ENCODE data around the gene EGFL8. TPM values are rescaled to one million over a fixed set of nuclear protein-coding genes. Genes with fewer than 3 reads are reported as not detected.

EGFL8 gene
- total and polyA plus RNA-seq, 9 of the 15 experiments (the other 6 are each of a cell fraction or from before 2014, with no cell fraction given) = 2.2 to 47.4 (median 14.2) TPM

DNA sequence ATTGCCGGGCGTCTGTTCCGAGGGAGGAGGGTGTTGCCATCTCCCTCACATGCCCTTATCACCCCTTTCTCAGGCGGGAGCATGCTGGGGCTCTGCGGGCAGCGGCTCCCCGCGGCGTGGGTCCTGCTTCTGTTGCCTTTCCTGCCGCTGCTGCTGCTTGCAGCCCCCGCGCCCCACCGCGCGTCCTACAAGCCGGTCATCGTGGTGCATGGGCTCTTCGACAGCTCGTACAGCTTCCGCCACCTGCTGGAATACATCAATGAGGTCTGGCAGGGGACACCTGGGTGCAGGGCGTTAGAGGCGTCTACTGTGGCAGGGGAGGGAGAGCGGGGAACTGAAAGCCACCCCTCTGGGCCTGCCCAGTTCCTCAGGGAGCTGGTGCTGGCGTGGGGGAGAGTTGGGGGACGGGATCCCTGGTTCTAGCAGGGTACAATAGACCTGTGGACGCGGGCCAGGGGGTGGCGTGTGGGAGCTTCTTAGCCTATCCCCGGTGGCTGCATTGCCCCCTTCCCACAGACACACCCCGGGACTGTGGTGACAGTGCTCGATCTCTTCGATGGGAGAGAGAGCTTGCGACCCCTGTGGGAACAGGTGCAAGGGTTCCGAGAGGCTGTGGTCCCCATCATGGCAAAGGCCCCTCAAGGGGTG is 9.8 kb upstream of the EGFL8 start (continued):
- 0 out of 2 replicates have a peak, but pooled peaks have one; percentile 14 for TF ChIP-seq TRIM28 (IDR thresholded peaks at IDR 0.05)
- no peak for TF ChIP-seq KAT2B (IDR thresholded peaks at IDR 0.05; ENCODE audit: low read depth, low read length)
- TF ChIP-seq SUPT5H (IDR thresholded peaks at IDR 0.05) = peak; percentile 27; the same call in 1 of the 2 replicates
- no peak for TF ChIP-seq ADNP (tag; IDR thresholded peaks at IDR 0.05)
- peak in 1 of 2 experiments; percentile 7; a peak in 2 of 4 replicates for TF ChIP-seq NRF1 (conservative IDR thresholded peaks at IDR 0.05 in 1 of 2, IDR thresholded peaks at IDR 0.05 in 1 of 2)
- TF ChIP-seq, protein P1, sequence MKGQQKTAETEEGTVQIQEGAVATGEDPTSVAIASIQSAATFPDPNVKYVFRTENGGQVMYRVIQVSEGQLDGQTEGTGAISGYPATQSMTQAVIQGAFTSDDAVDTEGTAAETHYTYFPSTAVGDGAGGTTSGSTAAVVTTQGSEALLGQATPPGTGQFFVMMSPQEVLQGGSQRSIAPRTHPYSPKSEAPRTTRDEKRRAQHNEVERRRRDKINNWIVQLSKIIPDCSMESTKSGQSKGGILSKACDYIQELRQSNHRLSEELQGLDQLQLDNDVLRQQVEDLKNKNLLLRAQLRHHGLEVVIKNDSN (CRISPR knock-in tag; IDR thresholded peaks at IDR 0.05) = no peak; the same call in 1 of the 2 replicates
- TF ChIP-seq, protein P2, sequence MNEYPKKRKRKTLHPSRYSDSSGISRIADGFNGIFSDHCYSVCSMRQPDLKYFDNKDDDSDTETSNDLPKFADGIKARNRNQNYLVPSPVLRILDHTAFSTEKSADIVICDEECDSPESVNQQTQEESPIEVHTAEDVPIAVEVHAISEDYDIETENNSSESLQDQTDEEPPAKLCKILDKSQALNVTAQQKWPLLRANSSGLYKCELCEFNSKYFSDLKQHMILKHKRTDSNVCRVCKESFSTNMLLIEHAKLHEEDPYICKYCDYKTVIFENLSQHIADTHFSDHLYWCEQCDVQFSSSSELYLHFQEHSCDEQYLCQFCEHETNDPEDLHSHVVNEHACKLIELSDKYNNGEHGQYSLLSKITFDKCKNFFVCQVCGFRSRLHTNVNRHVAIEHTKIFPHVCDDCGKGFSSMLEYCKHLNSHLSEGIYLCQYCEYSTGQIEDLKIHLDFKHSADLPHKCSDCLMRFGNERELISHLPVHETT (CRISPR knock-in tag; conservative IDR thresholded peaks at IDR 0.05 in 1 of 2, IDR thresholded peaks at IDR 0.05 in 1 of 2) = 0 out of 4 replicates have a peak, but pooled peaks of 1 of the 2 experiments have one; percentile 53
- TF ChIP-seq FOXM1 (IDR thresholded peaks at IDR 0.05; ENCODE audit: low read depth) = no peak
- peak; percentile 74; the same call in 1 of the 2 replicates for TF ChIP-seq FOXM1 (CRISPR knock-in tag; IDR thresholded peaks at IDR 0.05; ENCODE audit: low read depth)
- peak; percentile 64; the same call in 1 of the 2 replicates for TF ChIP-seq NCOA6 (IDR thresholded peaks at IDR 0.05)
- TF ChIP-seq, protein P3, sequence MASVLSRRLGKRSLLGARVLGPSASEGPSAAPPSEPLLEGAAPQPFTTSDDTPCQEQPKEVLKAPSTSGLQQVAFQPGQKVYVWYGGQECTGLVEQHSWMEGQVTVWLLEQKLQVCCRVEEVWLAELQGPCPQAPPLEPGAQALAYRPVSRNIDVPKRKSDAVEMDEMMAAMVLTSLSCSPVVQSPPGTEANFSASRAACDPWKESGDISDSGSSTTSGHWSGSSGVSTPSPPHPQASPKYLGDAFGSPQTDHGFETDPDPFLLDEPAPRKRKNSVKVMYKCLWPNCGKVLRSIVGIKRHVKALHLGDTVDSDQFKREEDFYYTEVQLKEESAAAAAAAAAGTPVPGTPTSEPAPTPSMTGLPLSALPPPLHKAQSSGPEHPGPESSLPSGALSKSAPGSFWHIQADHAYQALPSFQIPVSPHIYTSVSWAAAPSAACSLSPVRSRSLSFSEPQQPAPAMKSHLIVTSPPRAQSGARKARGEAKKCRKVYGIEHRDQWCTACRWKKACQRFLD (CRISPR knock-in tag; IDR thresholded peaks at IDR 0.05) = no peak
- TF ChIP-seq MTA2 (IDR thresholded peaks at IDR 0.05; ENCODE audit: low read depth) = 0 out of 2 replicates have a peak, but pooled peaks have one; percentile 23
- no peak; the same call in 1 of the 2 replicates for TF ChIP-seq CREB1 (IDR thresholded peaks at IDR 0.05)
- TF ChIP-seq CREB1 (CRISPR knock-in tag; IDR thresholded peaks at IDR 0.05) = no peak
- TF ChIP-seq HMGN3 (IDR thresholded peaks at IDR 0.05; ENCODE audit: borderline replicate concordance, extremely low read depth, insufficient read length, low read depth, low read length) = peak; percentile 86
- 0 out of 2 replicates have a peak, but pooled peaks have one; percentile 16 for TF ChIP-seq RBM14 (IDR thresholded peaks at IDR 0.05; ENCODE audit: borderline replicate concordance, insufficient read depth, low read depth, low read length)
- TF ChIP-seq MIER1 (IDR thresholded peaks at IDR 0.05; ENCODE audit: low read depth) = no peak
- TF ChIP-seq RBFOX2 (IDR thresholded peaks at IDR 0.05; ENCODE audit: low read depth, low read length) = peak; percentile 83
- no peak for TF ChIP-seq ZNF436 (CRISPR knock-in tag; IDR thresholded peaks at IDR 0.05)
- no peak; the same call in none of the 2 replicates for TF ChIP-seq RB1 (IDR thresholded peaks at IDR 0.05; ENCODE audit: low read depth)
- peak; percentile 44 for TF ChIP-seq TCF3 (CRISPR knock-in tag; IDR thresholded peaks at IDR 0.05)
- TF ChIP-seq, protein P4, sequence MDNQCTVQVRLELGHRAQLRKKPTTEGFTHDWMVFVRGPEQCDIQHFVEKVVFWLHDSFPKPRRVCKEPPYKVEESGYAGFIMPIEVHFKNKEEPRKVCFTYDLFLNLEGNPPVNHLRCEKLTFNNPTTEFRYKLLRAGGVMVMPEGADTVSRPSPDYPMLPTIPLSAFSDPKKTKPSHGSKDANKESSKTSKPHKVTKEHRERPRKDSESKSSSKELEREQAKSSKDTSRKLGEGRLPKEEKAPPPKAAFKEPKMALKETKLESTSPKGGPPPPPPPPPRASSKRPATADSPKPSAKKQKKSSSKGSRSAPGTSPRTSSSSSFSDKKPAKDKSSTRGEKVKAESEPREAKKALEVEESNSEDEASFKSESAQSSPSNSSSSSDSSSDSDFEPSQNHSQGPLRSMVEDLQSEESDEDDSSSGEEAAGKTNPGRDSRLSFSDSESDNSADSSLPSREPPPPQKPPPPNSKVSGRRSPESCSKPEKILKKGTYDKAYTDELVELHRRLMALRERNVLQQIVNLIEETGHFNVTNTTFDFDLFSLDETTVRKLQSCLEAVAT (IDR thresholded peaks at IDR 0.05) = no peak

All from K562 (cell line).